AG04449 (cell line): ENCODE data around the gene VKORC1.

ENCODE experiments used
- CTCF ChIA-PET: fragments of 350-600 bp; formaldehyde crosslinking; extraction: SDS; loops from one replicate; lab custom pipeline; 2021; ENCODE audit warnings: antibody characterized with exemption; lab: Yijun Ruan, JAX
- POLR2A ChIA-PET: fragments of 400-600, 350-600 bp; formaldehyde crosslinking; extraction: SDS; loops from one replicate; lab custom pipeline; 2020; ENCODE audit warnings: antibody characterized with exemption, inconsistent platforms; lab: Yijun Ruan, JAX
- DNase-seq: peaks from one replicate; pipeline ENCODE4 v3.0.0-alpha.2; 2010; ENCODE audit warnings: low read depth, low spot score
- H3K4me3 ChIP-seq: 2 replicates; pipeline ENCODE4 v1.5.1; 2011; ENCODE audit warnings: low read depth, mild to moderate bottlenecking, control low read depth, low read length
- CTCF ChIP-seq: IDR thresholded peaks from one replicate; pipeline ENCODE4 v1.5.1; 2011; ENCODE audit warnings: mild to moderate bottlenecking, moderate library complexity, low read length, control low read depth, inconsistent platforms; ENCODE audit not compliant: insufficient read depth; ENCODE audit errors: missing control alignments

The VKORC1 gene

GRCh38 chr16:31079342-31079944, 15.2 kb downstream of the VKORC1 start:
- no peak for TF ChIP-seq CTCF
- CTCF ChIA-PET, result interaction anchor here (1.0 to 1.4 kb wide), 2 partner anchors 63 to 126 kb away, joined by 4 read pairs; no protein-coding TSS in a partner anchor
- no peak overlapping the region for H3K4me3 ChIP-seq
- POLR2A ChIA-PET, result no interaction called here
- DNase-seq, result no peak

- TF ChIP-seq CTCF, result no peak
- ChIA-PET POLR2A (no interaction called here), CTCF (interaction anchor here (1.4 kb wide), 2 partner anchors 63 to 125 kb away, joined by 4 read pairs; no protein-coding TSS in a partner anchor)
- DNase-seq, result no peak
- no peak overlapping the region for H3K4me3 ChIP-seq
Measured at GRCh38 chr16:31078597-31079341, 15.8 kb downstream of the VKORC1 start.

- no peak for TF ChIP-seq CTCF
- ChIA-PET CTCF (interaction anchor here (0.6 to 1.4 kb wide), 2 partner anchors 64 to 93 kb away, joined by 3 to 4 read pairs; no protein-coding TSS in a partner anchor), POLR2A (no interaction called here)
- H3K4me3 ChIP-seq, result no peak overlapping the region
- no peak for DNase-seq
Measured at GRCh38 chr16:31077592-31078396, 16.8 kb downstream of the VKORC1 start.

- ChIA-PET POLR2A (interaction anchor here (0.6 kb wide), 1 partner anchor 103 kb away, joined by 4 read pairs; no protein-coding TSS in a partner anchor), CTCF (interaction anchor here (0.6 kb wide), 1 partner anchor 92 kb away, joined by 3 read pairs; no protein-coding TSS in a partner anchor)
- H3K4me3 ChIP-seq, result no peak overlapping the region
- no peak for TF ChIP-seq CTCF
- DNase-seq, result no peak
Measured at GRCh38 chr16:31077024-31077423, 17.6 kb downstream of the VKORC1 start.

GRCh38 chr16:31076319-31076718, 18.3 kb downstream of the VKORC1 start:
- TF ChIP-seq CTCF, result no peak
- DNase-seq, result no peak
- H3K4me3 ChIP-seq, result no peak overlapping the region
- POLR2A ChIA-PET, result interaction anchor here (0.7 to 0.9 kb wide), 3 partner anchors 10 to 66 kb away, joined by 3 to 4 read pairs (median 3); no protein-coding TSS in a partner anchor
- CTCF ChIA-PET, result interaction anchor here (0.6 kb wide), 1 partner anchor 14 kb away, joined by 3 read pairs; no protein-coding TSS in a partner anchor
